Colonic mucosa (tissue), 4 donors: Measurements from ENCODE around the gene RCAN1. TPM values are rescaled to one million over a fixed set of nuclear protein-coding genes. Genes with fewer than 3 reads are reported as not detected.

Experiments
- DNase-seq: peaks from one replicate; pipeline ENCODE4 v3.0.0-alpha.2; 2020
- H3K27ac ChIP-seq: fragments of 200-600 bp; one replicate; pipeline ENCODE4 v1.8.0; 2021
- H3K27me3 ChIP-seq: fragments of 200-600 bp; one replicate; pipeline ENCODE4 v1.8.0; 2021
- H3K36me3 ChIP-seq: fragments of 200-600 bp; one replicate; pipeline ENCODE4 v1.8.0; 2021
- H3K4me1 ChIP-seq: fragments of 200-600 bp; one replicate; pipeline ENCODE4 v1.8.0; 2021; ENCODE audit warnings: mild to moderate bottlenecking
- H3K4me3 ChIP-seq: fragments of 200-600 bp; one replicate; pipeline ENCODE4 v1.8.0; 2021
- H3K9ac ChIP-seq, 2 donors: one replicate each; pipeline ENCODE4 v1.7.0; 2013; ENCODE audit warnings: control low read depth in 2 of 2, low read depth in 2 of 2, low read length in 2 of 2
- H3K9me3 ChIP-seq: fragments of 200-600 bp; one replicate; pipeline ENCODE4 v1.8.0; 2021
- intact Hi-C: fragments of 100-400 bp; cut with DNase I; formaldehyde crosslinking; loops from one replicate; pipeline ENCODE4 v1.14.1; 2022
- total RNA-seq, 2 donors: library from RNA; stranded (reverse); fragmentation: NEBNext Ultra II Directional in 1 of 2; extraction: Animal tissue kit (Norgen Biotek cat#: 25700) in 1 of 2; gene quantifications; one replicate each; pipeline ENCODE4 v1.2.1, GENCODE V29; 2021
- TF ChIP-seq, protein P1 (sequence below): fragments of 200-600 bp; IDR thresholded peaks from one replicate; pipeline ENCODE4 v1.8.0; 2022; ENCODE audit warnings: antibody characterized with exemption, mild to moderate bottlenecking
- donor health status: healthy.
- donor health status: DM: no; HTN: no; CAD: no.
- donor health status: DM: no; HTN: no; CAD: no.

The RCAN1 gene
- total RNA-seq, 2 donors from 2014 or later: 38.0 to 68.7 TPM

DNA sequence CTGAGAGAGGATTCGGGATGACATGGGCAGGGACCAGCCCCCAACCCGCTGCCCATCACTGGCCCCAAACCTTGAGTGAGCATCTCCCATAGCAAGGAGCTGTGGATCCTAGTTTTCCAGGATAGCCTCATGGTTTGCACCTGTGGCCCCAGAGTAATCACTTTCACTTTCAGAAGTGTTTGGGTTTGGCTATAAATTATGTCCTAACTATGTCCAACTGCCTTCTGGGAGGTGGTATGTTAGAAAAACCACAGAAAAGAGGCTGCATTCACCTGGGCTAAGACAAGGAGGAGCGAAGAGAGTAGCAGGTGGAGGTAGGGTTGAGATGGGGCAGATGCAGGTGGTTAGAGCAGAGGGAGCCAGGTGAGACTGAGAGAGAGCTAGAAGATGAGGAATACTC lies 34.5 kb upstream of the RCAN1 start:
- Histone ChIP-seq H3K27me3 (no peaks in the 10 kb centered on the region), H3K9ac (no peak overlapping the region), H3K4me3 (no peak overlapping the region), H3K9me3 (no peaks in the 10 kb centered on the region), H3K36me3 (no peaks in the 10 kb centered on the region), H3K4me1 (no peaks in the 10 kb centered on the region), H3K27ac (no peak overlapping the region)
- no peak for DNase-seq
- intact Hi-C loops: no loop called here
- TF ChIP-seq, protein P1, sequence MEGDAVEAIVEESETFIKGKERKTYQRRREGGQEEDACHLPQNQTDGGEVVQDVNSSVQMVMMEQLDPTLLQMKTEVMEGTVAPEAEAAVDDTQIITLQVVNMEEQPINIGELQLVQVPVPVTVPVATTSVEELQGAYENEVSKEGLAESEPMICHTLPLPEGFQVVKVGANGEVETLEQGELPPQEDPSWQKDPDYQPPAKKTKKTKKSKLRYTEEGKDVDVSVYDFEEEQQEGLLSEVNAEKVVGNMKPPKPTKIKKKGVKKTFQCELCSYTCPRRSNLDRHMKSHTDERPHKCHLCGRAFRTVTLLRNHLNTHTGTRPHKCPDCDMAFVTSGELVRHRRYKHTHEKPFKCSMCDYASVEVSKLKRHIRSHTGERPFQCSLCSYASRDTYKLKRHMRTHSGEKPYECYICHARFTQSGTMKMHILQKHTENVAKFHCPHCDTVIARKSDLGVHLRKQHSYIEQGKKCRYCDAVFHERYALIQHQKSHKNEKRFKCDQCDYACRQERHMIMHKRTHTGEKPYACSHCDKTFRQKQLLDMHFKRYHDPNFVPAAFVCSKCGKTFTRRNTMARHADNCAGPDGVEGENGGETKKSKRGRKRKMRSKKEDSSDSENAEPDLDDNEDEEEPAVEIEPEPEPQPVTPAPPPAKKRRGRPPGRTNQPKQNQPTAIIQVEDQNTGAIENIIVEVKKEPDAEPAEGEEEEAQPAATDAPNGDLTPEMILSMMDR: no peak

DNA sequence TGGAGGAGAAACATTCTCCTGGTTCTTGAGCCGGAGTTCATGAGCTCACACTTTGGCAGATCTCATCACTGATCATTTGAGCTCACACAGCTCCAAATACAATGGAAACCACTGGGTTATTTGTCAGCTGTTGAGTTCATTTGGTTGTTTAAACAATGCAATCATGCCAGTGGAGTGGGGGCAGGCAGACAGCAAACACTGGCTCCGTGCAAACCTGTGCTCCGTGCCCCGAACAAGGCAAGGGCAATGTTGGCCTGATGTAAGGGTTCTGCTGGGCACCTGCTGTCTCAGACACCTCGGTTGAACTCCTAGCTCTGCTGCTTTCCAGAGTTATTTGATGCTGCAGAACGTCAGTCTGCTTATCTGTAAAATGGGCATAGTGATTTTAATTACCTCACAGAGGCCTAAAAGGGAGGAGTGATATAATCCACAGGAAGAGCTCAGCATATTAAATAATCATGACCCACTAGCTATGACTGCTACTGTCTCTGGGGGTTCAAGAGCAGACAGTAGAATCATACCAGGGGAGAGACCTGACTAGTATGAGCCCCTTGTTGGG lies 33.9 kb upstream of the RCAN1 start:
- intact Hi-C loops: no loop called here
- TF ChIP-seq, protein P1: no peak
- Histone ChIP-seq H3K36me3 (no peaks in the 10 kb centered on the region), H3K4me1 (no peaks in the 10 kb centered on the region), H3K27ac (no peak overlapping the region), H3K27me3 (no peaks in the 10 kb centered on the region), H3K9ac (no peak overlapping the region), H3K4me3 (no peak overlapping the region), H3K9me3 (no peaks in the 10 kb centered on the region)
- DNase-seq: no peak

DNA sequence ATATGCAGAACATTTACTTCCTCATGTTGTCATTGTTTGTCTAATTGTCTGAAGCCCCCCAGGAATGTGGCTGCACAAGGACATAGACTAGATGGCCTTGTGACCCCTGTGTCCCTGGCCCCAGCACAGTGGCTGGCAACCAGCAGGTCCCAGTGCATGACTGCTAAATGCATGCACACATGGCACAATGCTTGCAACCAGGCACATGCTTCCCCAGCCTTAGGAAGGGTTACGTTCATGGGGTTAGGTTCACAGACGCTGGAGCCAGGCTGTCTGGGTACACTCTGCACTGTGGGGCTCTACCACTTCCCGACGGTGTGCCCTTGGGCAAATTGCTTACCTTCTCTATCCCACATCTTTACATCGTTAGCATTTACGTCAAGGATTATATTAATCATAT lies 32.6 kb upstream of the RCAN1 start:
- H3K36me3 ChIP-seq: no peaks in the 10 kb centered on the region
- H3K4me1 ChIP-seq: no peaks in the 10 kb centered on the region
- H3K27me3 ChIP-seq: no peaks in the 10 kb centered on the region
- H3K27ac ChIP-seq: no peak overlapping the region
- H3K9ac ChIP-seq: no peak overlapping the region
- TF ChIP-seq, protein P1: no peak
- H3K4me3 ChIP-seq: no peak overlapping the region
- DNase-seq: no peak
- no peaks in the 10 kb centered on the region for H3K9me3 ChIP-seq
- intact Hi-C loops: no loop called here

DNA sequence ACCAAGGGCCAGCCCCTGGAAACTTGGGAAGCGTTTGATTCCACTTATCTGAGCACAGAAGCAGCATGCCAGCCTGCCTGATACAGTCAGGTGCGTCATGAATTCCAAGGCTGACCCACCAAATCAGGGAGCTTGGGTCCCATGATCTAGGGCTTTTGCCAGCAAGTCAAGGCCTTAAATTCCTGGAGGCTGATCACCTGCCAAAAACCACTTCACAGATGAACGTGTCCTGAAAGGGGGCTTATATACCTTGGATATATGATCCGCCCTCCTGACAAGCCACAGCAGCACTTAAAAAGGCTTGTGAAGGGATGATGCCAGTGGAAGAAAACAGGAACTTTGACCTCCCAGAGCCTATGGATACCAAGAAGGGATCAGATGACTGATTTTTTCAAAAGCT lies 29.9 kb upstream of the RCAN1 start:
- Histone ChIP-seq H3K4me1 (no peaks in the 10 kb centered on the region), H3K27ac (no peak overlapping the region), H3K27me3 (no peaks in the 10 kb centered on the region), H3K36me3 (no peaks in the 10 kb centered on the region), H3K4me3 (no peak overlapping the region), H3K9ac (no peak overlapping the region), H3K9me3 (no peaks in the 10 kb centered on the region)
- TF ChIP-seq, protein P1: no peak
- intact Hi-C loops: no loop called here
- DNase-seq: no peak

DNA sequence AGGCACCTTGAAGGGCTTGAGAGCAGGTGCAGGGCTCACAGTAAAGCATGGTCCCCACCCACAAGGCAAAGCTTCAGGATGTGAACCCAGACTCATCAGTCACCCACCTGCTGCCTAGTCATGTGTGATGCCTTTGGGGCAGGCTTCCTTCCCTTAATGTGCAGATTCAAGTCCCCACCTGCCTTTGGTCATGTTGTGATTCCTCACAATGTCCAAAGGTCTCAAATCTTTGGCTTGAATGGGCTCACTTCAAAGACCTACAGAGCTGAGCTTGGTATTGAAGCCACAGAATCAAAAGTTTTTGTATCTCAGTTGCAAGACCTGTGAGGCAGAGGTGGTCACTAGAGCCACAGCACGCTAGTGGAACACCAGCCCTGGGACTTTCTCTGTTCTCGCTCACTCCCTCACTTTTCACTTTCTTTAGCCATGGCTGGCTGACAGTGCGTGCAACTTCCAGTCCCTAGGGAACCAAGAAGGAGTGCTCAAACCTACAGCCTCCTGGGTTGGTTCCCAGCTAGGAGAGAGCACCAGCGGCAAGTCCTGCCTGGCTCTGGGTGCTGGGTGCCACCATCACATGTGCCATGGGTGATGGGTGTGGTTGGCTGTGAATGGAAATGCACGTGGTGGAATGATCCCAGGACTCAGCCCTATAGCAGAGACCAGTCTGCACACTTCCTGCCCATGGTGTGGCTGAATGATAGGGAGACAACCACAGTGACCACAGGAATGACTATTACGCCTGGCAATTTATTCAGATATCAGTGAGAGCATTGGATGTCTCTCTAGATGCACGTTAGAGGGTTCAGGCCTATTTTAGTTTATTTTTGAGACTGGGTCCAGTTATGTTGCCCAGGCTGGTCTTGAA lies 27.5 kb upstream of the RCAN1 start:
- Histone ChIP-seq H3K27me3 (no peaks in the 10 kb centered on the region), H3K27ac (no peak overlapping the region), H3K9me3 (no peaks in the 10 kb centered on the region), H3K36me3 (no peaks in the 10 kb centered on the region), H3K4me3 (no peak overlapping the region), H3K9ac (no peak overlapping the region), H3K4me1 (no peaks in the 10 kb centered on the region)
- intact Hi-C loops: no loop called here
- TF ChIP-seq, protein P1: no peak
- DNase-seq: no peak
